HS-5 (cell line): ENCODE results near the gene MSH3.
"Not testable (repeated sequence)": the region's sequence is repeated elsewhere in the genome, so short reads cannot be mapped to it uniquely, and the experiment has no call there.

Experiments used
- DNase-seq: peaks from one replicate; pipeline ENCODE4 v3.0.0-alpha.2; 2012; ENCODE audit warnings: low read depth

The MSH3 gene

DNA sequence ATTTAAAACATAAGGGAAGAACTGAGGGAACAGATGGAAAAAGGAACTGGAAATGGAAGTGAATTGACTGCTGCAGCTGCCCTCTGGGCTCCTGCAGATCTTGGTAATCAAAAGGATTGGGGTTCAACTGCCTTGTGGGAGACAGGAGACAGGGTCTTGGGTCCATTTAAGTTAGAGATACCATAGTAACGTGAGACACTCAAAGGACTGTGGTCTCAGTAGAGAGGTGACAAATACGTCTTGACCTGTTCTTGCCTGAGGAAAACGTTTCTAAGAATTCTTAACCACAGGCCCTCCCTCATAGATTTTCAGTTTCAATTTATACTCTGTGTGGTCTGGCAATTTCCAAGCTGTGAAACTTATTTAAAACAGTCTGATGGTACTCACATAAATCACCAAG, 101.2 kb downstream of the MSH3 start:
- DNase-seq: no peak

- no peak for DNase-seq
Measured at GRCh38 chr5:80756292-80756691, 101.8 kb downstream of the MSH3 start.

- DNase-seq: no peak
Measured at GRCh38 chr5:80757290-80757689, 102.8 kb downstream of the MSH3 start.

DNA sequence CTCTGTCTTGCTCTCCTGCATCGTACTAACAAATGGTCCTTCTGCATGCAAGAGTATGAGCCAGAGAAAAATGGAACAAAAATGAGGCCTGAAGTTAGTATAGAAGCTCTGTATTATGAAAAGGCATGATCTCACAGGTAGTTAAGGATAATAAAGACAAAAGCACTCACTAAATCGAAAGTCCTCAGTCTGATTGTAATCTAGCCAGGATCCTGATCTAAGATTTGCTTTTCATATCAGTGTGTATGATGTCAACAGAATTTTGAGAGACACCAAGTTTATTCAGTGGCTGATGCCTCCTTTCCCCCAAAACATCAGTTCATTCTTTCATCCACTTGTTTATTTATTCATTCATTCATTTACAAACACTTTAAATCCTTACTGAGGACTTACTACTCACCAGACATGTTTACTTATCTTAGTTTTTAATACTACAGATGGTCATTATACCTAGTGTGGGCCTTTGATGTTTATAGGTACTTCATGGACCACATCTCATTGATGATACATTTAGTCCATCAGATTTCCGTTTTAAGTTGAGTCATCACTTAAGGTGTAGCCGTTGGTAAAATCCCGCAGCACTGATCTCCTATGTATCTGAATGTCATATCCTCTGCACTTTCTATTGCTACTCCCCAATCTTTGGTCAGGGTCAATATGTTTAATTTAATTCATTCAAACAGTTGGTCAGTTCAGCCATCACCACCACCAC, 105.6 kb downstream of the MSH3 start:
- no peak for DNase-seq

GRCh38 chr5:80760680-80761079, 106.2 kb downstream of the MSH3 start:
- no peak for DNase-seq

GRCh38 chr5:80761176-80761575, 106.7 kb downstream of the MSH3 start:
- no peak for DNase-seq

DNA sequence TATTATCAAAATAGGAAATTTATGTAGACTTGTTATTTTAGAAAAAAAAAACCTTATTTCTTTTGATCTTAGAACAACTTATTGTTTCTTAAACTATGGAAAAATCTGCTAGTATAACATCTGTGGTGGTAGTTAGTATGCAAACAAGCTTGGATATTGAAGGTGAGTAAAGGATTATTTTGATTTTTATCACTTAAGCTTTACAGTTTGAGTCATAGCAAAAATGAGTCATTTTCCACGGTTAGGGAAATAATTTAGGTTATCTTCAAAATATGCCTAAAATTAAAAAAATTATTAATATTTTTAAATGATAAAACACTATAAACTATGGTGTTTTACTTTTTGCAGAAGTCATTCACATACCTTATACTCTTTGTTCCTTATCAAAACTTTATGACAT, 107.5 kb downstream of the MSH3 start:
- no peak for DNase-seq

- no peak for DNase-seq
Measured at GRCh38 chr5:80762573-80762972, 108.1 kb downstream of the MSH3 start.

DNA sequence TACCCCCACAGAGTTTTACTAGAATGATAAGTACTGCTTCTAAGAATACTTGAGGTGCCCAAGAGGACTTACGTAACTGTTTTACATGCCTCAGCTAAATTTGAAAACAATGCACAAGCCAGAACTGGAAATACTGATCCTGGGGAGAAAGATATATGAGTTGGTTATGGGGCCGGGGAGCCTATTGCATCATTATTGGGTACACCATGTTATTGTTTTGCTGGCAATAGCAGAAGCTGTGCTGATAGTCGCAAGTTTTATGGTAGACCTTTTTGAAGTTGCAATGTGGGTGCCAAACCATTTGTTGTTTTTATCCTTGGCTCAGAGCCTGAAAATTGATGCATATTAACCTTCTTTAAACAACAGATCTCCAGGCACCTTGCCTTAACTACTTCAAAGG, 108.8 kb downstream of the MSH3 start:
- no peak for DNase-seq

DNA sequence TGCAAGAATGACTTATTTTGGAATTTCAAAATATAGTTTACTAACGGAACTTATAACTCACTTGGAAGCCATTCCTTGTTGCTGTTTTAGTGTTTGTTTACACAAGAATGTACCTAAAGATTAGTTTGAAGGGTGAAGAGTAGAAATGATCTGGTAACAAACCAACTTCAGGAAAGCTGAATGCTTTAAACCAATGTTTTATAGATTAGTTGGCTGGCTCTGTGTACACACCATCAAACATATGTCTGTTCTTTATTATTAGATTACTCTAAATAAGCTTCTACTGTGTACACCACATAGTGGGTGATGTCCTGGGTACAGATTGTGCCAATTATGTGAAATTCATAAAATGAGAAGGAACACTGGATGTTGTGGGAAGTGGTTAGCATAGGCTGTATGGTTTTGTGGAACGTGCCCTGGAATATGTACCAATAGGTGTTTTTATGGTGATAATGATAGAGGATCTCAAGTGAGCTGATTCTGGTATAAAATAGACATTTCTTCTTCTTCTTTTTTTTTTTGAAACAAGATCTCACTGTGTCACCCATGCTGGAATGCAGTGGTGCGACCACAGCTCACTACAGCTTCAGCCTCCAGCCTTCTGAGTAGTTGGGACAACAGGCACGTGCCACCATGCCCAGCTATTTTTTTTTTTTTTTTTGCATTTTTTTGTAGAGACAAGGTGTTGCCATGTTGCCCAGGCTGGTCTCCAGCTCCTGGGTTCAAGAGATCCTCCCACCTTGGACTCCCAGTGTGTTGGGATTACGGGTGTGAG, 109.6 kb downstream of the MSH3 start:
- DNase-seq: no peak

- no peak for DNase-seq
Measured at GRCh38 chr5:80764786-80765185, 110.3 kb downstream of the MSH3 start.

GRCh38 chr5:80777347-80778287, 123.2 kb downstream of the MSH3 start:
- DNase-seq: no peak

- DNase-seq: no peak
Measured at GRCh38 chr5:80780024-80780423, 125.6 kb downstream of the MSH3 start.

DNA sequence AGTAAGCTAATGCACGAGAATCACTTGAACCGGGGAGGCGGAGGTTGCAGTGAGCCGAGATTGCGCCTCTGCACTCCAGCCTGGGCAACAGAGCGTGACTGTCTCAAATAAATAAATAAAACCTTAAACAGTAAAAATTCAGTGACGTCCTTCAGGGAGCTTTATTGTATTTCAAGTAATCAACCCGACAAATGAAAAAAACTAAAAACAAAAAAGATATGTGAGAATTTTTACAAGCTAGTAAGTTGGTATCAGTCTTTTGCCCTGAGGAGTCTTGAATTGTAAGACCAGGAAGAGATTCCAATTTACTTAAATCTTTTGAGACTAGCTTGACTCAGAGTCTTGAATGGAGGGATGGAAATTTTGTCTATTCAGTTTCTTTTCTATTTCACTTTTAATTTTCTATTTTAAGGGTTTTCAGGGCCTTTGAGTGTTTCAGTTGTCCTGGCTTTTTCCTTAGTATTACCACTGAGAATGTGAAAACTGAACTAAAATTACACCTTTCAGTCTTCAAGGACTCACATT, 126.4 kb downstream of the MSH3 start:
- no peak for DNase-seq

- DNase-seq: no peak
Measured at GRCh38 chr5:80781356-80781755, 126.9 kb downstream of the MSH3 start.

- no peak for DNase-seq
Measured at GRCh38 chr5:80782626-80783025, 128.2 kb downstream of the MSH3 start.

DNA sequence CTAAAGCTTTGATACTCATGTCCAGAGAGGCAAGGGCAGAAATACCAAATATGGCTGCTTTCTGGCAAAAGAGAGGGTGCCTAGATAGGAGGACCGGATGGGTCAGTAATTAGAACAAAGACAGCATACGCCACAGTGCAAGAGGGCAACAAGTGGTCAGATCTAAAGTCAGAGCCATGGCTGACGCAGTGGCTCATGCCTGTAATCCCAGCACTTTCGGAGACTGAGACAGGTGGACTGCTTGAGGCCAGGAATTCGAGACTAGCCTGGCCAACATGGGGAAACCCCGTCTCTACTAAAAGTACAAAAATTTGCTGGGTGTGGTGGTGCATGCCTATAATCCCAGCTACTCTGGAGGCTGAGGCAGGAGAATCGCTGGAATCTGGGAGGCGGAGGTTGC, 129.3 kb downstream of the MSH3 start:
- DNase-seq: not testable (repeated sequence)

DNA sequence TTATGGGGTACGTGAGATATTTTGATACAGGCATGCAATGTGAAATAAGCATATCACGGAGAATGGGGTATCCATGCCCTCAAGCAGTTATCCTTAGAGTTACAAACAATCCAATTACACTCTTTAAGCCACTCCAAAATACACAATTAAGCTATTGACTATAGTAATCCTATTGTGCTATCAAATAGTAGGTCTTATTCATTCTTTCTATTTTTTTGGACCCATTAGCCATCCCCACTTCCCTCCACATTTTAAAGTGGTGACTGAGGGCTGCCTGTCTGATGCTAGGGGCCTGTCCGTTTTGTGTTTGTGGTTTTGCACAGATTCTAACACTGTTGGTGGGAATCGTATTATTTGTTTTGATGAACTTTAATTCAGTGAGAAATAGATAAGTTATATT, 130.0 kb downstream of the MSH3 start:
- no peak for DNase-seq

- not testable (repeated sequence) for DNase-seq
Measured at GRCh38 chr5:80789319-80790016, 135.0 kb downstream of the MSH3 start.

DNA sequence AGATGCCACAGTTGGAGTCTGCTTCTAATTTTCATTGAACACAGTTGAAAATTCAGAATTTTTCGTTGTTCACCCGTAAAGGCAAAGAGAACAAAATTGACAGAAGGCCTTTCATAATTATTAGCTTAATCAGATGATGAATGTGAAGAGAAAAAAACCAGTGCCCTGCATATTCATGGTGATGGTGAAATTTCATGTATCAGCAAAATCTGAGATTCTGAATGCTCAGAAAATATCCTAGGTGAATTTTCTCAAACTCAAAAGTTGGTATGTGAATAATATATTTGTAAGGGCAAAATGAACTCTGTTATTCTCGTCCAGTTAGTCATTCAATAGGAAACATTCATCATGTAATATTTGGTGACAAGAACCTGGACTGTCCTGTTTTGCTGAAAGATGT, 136.2 kb downstream of the MSH3 start:
- no peak for DNase-seq

GRCh38 chr5:80793354-80793753, 138.9 kb downstream of the MSH3 start:
- no peak for DNase-seq

GRCh38 chr5:80796846-80797245, 142.4 kb downstream of the MSH3 start:
- DNase-seq: no peak
